ENCODE results near the gene SPRED1.

Gene SPRED1

DNA sequence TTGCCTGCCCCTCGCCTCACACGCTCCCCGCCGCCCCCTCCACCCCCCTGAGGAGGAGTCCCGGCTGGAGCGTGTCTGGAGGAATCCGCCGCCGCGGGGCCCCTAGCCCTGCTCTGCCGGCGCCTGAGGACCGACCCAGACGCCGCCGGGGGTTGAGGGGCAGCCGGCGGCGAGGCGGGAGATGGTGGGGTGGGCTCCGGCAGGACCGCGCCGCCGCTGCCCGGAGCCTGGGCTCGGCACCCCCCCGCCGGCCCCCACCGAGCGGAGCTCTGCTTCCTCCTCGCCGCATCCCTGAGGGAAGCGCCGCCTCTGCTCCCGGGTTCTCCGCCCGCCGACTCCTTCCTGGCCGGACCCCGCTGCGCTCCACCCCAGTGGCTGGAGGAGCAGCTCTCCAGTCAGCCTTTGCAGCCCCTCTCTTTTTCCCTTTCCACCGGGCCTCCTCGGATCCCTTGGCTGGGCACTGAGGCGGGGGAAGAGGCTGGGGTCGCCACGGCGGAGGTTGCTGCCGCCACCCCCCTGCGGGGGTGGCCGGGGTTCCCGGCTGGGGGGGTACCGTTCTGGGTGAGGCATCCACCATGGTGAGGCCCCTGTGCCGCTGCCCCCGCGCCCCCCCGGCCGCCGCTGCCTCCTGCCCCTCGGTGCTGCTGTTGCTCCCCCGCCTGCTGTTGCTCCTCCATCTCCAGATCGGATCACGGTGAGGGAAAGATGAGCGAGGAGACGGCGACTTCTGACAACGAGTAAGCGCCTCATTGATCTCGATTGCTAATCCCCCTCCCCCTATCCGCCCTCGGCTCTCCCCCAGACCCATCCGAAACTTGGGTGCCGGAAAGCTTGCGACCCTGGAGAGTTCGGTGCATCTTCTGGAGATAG is at the start of gene SPRED1:
SPRED1 (plus strand) TSS at position 356 of the 870 bp plus-strand sequence; CDS start at position 706, 350 bp downstream.
- ChIA-PET CTCF (no interaction called here), POLR2A (ENCODE audit: low non-redundant PET) (interaction anchor here (0.5 to 1.2 kb wide), 2 partner anchors 180 to 1151 kb away, joined by 3 to 4 read pairs; no protein-coding TSS in a partner anchor)
- TF ChIP-seq, protein P1, sequence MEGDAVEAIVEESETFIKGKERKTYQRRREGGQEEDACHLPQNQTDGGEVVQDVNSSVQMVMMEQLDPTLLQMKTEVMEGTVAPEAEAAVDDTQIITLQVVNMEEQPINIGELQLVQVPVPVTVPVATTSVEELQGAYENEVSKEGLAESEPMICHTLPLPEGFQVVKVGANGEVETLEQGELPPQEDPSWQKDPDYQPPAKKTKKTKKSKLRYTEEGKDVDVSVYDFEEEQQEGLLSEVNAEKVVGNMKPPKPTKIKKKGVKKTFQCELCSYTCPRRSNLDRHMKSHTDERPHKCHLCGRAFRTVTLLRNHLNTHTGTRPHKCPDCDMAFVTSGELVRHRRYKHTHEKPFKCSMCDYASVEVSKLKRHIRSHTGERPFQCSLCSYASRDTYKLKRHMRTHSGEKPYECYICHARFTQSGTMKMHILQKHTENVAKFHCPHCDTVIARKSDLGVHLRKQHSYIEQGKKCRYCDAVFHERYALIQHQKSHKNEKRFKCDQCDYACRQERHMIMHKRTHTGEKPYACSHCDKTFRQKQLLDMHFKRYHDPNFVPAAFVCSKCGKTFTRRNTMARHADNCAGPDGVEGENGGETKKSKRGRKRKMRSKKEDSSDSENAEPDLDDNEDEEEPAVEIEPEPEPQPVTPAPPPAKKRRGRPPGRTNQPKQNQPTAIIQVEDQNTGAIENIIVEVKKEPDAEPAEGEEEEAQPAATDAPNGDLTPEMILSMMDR (conservative IDR thresholded peaks at IDR 0.05; ENCODE audit: low read depth): no peak
- peak within 1 kb of the TSS; percentile 99 for H3K27ac ChIP-seq
- DNase-seq (ENCODE audit: low spot score): peak; percentile 44

DNA sequence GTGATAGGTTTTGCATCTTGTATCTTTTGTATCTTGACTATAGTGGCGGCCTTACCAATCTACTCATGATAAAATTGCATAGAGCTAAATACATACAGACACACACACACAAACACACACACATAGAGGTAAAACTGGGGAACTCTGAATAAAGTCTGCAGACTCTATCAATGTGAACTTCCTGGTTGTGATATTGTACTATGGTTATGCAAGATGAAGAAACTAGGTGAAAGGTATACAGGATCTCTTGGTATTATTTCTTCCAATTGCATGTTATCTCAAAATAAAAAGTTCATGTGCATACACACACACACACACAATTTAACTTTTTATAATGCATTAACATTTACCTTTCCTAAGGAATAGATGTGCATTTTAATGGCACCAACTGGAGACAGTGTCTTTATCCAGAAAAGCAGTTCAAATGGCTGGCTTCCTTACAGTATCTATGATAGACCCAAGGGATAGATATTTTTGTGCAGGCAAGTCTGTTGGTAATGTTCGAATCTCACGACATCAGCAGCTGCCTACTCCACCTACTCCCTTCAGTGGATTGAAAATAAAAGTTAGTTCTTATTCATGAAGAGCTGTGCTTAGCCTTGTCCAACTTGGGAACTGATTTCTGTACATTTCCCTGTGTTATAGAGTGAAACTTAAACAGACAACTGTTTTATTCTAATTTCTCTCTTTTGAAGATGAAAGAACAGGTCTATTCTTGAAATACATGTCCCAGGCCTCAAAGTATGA is 46.9 kb upstream of the SPRED1 start:
- DNase-seq (ENCODE audit: low spot score): no peak
- POLR2A ChIA-PET (ENCODE audit: low non-redundant PET): interaction anchor here (0.8 kb wide), 1 partner anchor 167 kb away, joined by 3 read pairs; no protein-coding TSS in a partner anchor
- TF ChIP-seq, protein P1 (conservative IDR thresholded peaks at IDR 0.05; ENCODE audit: low read depth): no peak
- CTCF ChIA-PET: interaction anchor here (0.7 kb wide), 1 partner anchor 62 kb away, joined by 3 read pairs; no protein-coding TSS in a partner anchor
- no peak overlapping the region for H3K27ac ChIP-seq

DNA sequence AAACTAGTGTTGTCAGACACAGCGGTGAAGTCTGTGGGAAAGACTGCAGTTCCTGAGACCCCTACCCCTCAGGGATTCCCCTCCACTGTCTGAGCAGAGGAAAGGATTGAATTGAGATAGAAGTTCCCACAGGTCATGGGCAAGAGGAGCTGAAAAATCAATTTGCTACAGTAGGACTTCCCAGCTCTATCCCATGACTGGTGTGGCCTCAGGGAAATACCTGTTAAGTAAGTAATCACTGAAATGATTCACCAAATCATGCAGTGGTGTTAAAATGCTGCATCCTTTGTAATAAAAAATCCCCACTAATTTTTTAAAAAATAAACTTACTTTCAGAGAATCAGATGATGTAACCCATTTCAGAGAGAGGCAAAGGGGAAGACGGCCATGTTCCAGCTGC is 45.0 kb upstream of the SPRED1 start:
- POLR2A ChIA-PET (ENCODE audit: low non-redundant PET): no interaction called here
- CTCF ChIA-PET: no interaction called here
- DNase-seq (ENCODE audit: low spot score): peak; percentile 70
- no peak overlapping the region for H3K27ac ChIP-seq
- TF ChIP-seq, protein P1 (conservative IDR thresholded peaks at IDR 0.05; ENCODE audit: low read depth): no peak

DNA sequence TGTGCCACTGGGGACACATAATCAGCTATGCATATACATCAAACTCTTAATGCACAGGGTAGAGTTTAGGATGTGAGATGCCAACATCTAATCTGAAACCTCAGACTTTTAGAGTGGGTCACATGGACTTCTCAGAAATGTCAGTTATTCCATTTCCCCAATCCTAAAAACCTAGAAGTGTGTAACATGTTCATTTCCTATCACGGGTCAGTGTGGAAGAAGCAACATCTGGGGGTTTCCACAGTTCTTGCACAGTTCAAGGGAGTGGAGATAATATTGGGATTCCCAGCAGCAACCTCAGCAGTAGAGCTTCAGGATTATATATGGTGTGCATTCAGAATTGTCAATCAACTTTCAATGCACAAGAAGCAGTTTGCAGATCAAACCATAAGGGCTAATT is 44.4 kb upstream of the SPRED1 start:
- H3K27ac ChIP-seq: no peak overlapping the region
- CTCF ChIA-PET: no interaction called here
- POLR2A ChIA-PET (ENCODE audit: low non-redundant PET): no interaction called here
- TF ChIP-seq, protein P1 (conservative IDR thresholded peaks at IDR 0.05; ENCODE audit: low read depth): no peak
- no peak for DNase-seq (ENCODE audit: low spot score)

DNA sequence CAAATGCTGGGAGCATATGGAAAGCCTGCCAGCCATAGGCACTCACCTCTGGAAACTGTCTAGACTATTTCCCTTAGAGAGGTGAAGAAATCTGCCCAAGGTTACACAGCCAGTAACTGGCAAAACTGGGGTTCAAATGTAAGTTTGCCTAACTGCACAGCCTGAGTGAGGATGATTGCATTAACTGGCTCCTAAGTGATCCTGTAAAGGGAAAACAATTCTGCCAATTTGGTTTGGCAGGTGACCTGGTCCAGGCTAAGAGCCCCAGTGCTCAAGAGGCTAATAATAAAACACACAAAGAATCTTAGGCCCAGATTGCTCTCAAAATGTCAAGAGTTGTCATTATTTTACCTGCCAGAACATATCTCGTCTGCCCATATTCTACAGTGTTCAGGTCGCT is 43.9 kb upstream of the SPRED1 start:
- ChIA-PET POLR2A (ENCODE audit: low non-redundant PET) (no interaction called here), CTCF (no interaction called here)
- TF ChIP-seq, protein P1 (conservative IDR thresholded peaks at IDR 0.05; ENCODE audit: low read depth): no peak
- no peak overlapping the region for H3K27ac ChIP-seq
- no peak for DNase-seq (ENCODE audit: low spot score)

DNA sequence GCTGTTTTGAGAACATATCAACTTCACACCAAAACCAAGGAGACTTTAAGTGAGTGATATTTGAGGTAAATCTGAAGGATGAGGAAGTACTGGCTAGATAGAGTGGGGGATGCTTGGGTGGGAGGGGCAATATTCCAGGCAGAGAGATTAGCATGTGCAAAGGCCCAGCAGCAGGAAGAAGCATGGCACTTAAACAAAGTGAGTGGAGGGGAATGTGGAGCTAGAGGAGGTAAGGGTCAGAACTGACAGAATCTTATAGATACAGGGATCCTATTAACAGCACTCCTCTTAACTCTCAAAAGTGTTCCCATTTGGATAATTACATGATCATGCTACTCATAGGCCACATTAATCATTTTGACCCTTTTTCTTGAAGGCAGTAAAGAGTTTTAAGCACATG is 41.4 kb upstream of the SPRED1 start:
- H3K27ac ChIP-seq: no peak overlapping the region
- POLR2A ChIA-PET (ENCODE audit: low non-redundant PET): no interaction called here
- CTCF ChIA-PET: no interaction called here
- TF ChIP-seq, protein P1 (conservative IDR thresholded peaks at IDR 0.05; ENCODE audit: low read depth): no peak
- DNase-seq (ENCODE audit: low spot score): no peak

All from RWPE1 (cell line).